Measurements from ENCODE around the gene TBC1D1.

The TBC1D1 gene

DNA sequence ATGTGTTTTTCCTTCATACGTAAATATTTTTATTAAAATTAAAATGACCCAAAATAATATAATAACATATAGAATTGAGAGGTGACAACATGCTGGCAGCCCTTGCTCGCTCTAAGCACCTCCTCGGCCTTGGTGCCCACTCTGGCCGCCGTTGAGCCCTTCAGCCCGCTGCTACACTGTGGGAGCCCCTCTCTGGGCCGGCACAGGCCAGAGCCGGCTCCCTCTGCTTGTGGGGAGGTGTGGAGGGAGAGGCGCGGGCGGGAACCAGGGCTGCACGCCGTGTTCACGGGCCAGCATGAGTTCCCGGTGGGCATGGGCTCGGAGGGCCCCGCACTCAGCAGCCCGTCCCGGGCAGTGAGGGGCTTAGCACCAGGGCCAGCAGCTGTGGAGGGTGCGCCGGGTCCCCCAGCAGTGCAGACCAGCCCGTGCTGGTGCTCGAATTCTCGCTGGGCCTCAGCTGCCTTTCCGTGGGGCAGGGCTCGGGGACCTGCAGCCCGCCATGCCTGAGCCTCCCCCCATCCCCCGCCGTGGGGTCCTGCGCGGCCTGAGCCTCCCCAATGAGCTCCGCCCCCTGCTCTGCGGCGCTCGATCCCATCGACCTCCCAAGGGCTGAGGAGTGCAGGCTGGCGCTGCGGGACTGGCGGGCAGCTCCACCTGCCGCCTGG, 291.6 kb downstream of the TBC1D1 start:
- no peak for DNase-seq

GRCh38 chr4:38184404-38184803, 293.5 kb downstream of the TBC1D1 start:
- no peak for DNase-seq

- no peak for DNase-seq
These were observed 294.7 kb downstream of the TBC1D1 start for GRCh38 chr4:38185406-38186144.

DNA sequence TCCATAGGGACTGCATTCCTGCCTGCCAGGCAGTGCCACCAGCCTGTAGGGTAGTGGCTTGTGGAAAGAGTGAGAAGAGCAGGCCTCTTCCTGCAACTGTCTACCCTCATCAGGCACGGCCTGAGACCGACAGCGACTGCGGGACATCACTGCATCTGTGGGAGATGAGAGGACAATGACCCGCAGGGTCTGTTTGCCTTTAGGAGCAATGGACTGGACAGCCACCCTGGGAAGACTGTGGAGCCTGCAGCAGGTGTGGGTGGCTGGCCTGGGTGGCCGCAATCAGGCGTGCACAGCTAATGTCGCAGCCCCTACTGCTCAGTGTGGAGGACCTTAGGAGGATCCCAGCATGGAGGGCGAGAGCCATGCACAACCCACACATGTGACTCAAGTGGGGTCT, 297.3 kb downstream of the TBC1D1 start:
- DNase-seq: no peak

- DNase-seq: no peak
These were observed 297.8 kb downstream of the TBC1D1 start for GRCh38 chr4:38188631-38189101.

Data from CD4-positive, alpha-beta T cell treated with Interleukin-12 subunit alpha and Interleukin-12 subunit beta, for 1 hour (primary cell).